Common myeloid progenitor, CD34-positive (primary cell): ENCODE data around the gene ARL8B.

Experiments
- CTCF ChIA-PET: fragments of 350-600 bp; sonication (Branson Sonifier 250); formaldehyde crosslinking; loops from one replicate; lab custom pipeline; 2021; ENCODE audit warnings: antibody characterized with exemption; lab: Charles Lee
- POLR2A ChIA-PET: fragments of 350-600 bp; sonication (Branson Sonifier 250); formaldehyde crosslinking; loops from one replicate; lab custom pipeline; 2021; ENCODE audit warnings: antibody characterized with exemption; lab: Charles Lee
- DNase-seq, 3 donors: peaks; one replicate each; pipeline versions ENCODE4 v3.0.0 to v3.0.0-alpha.2; 2013
- H3K27ac ChIP-seq, 2 experiments: 1 replicate in 1 of 2; 2 replicates in 1 of 2; pipeline ENCODE4 v1.7.0; 2013; ENCODE audit warnings: inconsistent platforms in 2 of 2, low read length in 2 of 2, mild to moderate bottlenecking in 2 of 2, low read depth in 1 of 2, moderate library complexity in 1 of 2; ENCODE audit not compliant: severe bottlenecking in 2 of 2, insufficient read depth in 1 of 2, poor library complexity in 1 of 2
- H3K27me3 ChIP-seq, 5 experiments: replicated peaks in 2 of 5; 1 replicate in 3 of 5; 2 replicates in 2 of 5; pipeline versions ENCODE4 v1.6.1 to v1.7.0; 2013; ENCODE audit warnings: low read length in 4 of 5, mild to moderate bottlenecking in 2 of 5, moderate library complexity in 2 of 5, inconsistent platforms in 1 of 5; ENCODE audit not compliant: insufficient read depth in 5 of 5, control insufficient read depth in 4 of 5
- H3K36me3 ChIP-seq, 4 experiments: 1 replicate in 2 of 4; 2 replicates in 2 of 4; pipeline versions ENCODE4 v1.6.1 to v1.7.0; 2013; ENCODE audit warnings: low read length in 3 of 4, control low read depth in 1 of 4, mild to moderate bottlenecking in 1 of 4; ENCODE audit not compliant: control insufficient read depth in 4 of 4, insufficient read depth in 4 of 4
- H3K4me1 ChIP-seq, 4 experiments: 1 replicate in 3 of 4; 2 replicates in 1 of 4; pipeline versions ENCODE4 v1.6.1 to v1.7.1; 2013; ENCODE audit warnings: low read length in 3 of 4, mild to moderate bottlenecking in 3 of 4, control low read depth in 1 of 4, inconsistent platforms in 1 of 4, moderate library complexity in 1 of 4; ENCODE audit not compliant: control insufficient read depth in 4 of 4, insufficient read depth in 4 of 4; ENCODE audit errors: control extremely low read depth in 1 of 4
- H3K4me3 ChIP-seq, 7 experiments: 1 replicate in 4 of 7; 2 replicates in 3 of 7; pipeline versions ENCODE4 v1.5.1 to v1.7.0; 2013; ENCODE audit warnings: mild to moderate bottlenecking in 7 of 7, low read length in 6 of 7, moderate library complexity in 6 of 7, inconsistent platforms in 2 of 7, low read depth in 2 of 7, control low read depth in 1 of 7; ENCODE audit not compliant: insufficient read depth in 4 of 7, control insufficient read depth in 1 of 7; ENCODE audit errors: extremely low read depth in 1 of 7
- H3K9me3 ChIP-seq, 5 experiments: 1 replicate in 4 of 5; 2 replicates in 1 of 5; pipeline versions ENCODE4 v1.6.1 to v1.7.1; 2013; ENCODE audit warnings: low read length in 4 of 5, mild to moderate bottlenecking in 2 of 5, inconsistent platforms in 1 of 5, low read depth in 1 of 5, moderate library complexity in 1 of 5; ENCODE audit not compliant: control insufficient read depth in 4 of 5, insufficient read depth in 2 of 5; ENCODE audit errors: control extremely low read depth in 1 of 5
- whole genome bisulfite sequencing: methylation state at CpG from one replicate; pipeline ENCODE4 v1.1.5; 2013; ENCODE audit not compliant: insufficient coverage; 5-methylcytosine and 5-hydroxymethylcytosine counted together

Gene ARL8B

GRCh38 chr3:5198986-5199731, 77.1 kb downstream of the ARL8B start:
- Histone ChIP-seq H3K9me3 (no peaks in the 10 kb centered on the region), H3K27me3 (no peaks in the 10 kb centered on the region), H3K36me3 (peaks cover 14 to 60% (median 40%) of the 10 kb centered on the region in 4 experiments), H3K4me3 (no peak overlapping the region), H3K4me1 (peaks cover 19 to 47% (median 32%) of the 10 kb centered on the region in 4 experiments), H3K27ac (no peak overlapping the region)
- DNase-seq = peak in 2 of 3 donors; percentile 38 to 49
- ChIA-PET POLR2A (interaction anchor here (0.6 kb wide), 1 partner anchor 488 kb away, joined by 6 read pairs; no protein-coding TSS in a partner anchor), CTCF (no interaction called here)
- WGBS = 79% methylated on average over 2 of the region's 5 CpGs

- H3K27me3 ChIP-seq = no peaks in the 10 kb centered on the region
- ChIA-PET POLR2A (no interaction called here), CTCF (no interaction called here)
- peaks cover 8 to 23% (median 13%) of the 10 kb centered on the region in 4 experiments for H3K4me1 ChIP-seq
- no peak for DNase-seq
- no peaks in the 10 kb centered on the region for H3K9me3 ChIP-seq
- no peak overlapping the region for H3K4me3 ChIP-seq
- H3K27ac ChIP-seq = no peak overlapping the region
- H3K36me3 ChIP-seq = peaks cover 22 to 78% (median 56%) of the 10 kb centered on the region in 4 experiments
- WGBS = no CpG with 5 or more reads among the region's 6 CpGs
Observed at GRCh38 chr3:5201536-5201935, 79.4 kb downstream of the ARL8B start.

- no peak overlapping the region for H3K27ac ChIP-seq
- DNase-seq = no peak
- no peaks in the 10 kb centered on the region for H3K27me3 ChIP-seq
- ChIA-PET POLR2A (no interaction called here), CTCF (interaction anchor here (1.2 kb wide), 1 partner anchor 64 kb away, joined by 3 read pairs; no protein-coding TSS in a partner anchor)
- no peaks in the 10 kb centered on the region for H3K9me3 ChIP-seq
- 95% methylated on average over 2 of the region's 2 CpGs for WGBS
- no peak overlapping the region for H3K4me3 ChIP-seq
- H3K36me3 ChIP-seq = peaks cover 27 to 82% (median 59%) of the 10 kb centered on the region in 4 experiments
- H3K4me1 ChIP-seq = peaks cover 8 to 16% (median 12%) of the 10 kb centered on the region in 4 experiments
Observed at GRCh38 chr3:5202222-5202621, 80.1 kb downstream of the ARL8B start.

GRCh38 chr3:5205165-5205941, 83.3 kb downstream of the ARL8B start:
- 96% methylated on average over 7 of the region's 7 CpGs for WGBS
- Histone ChIP-seq H3K36me3 (peaks cover 30 to 96% (median 72%) of the 10 kb centered on the region in 4 experiments), H3K4me3 (no peak overlapping the region), H3K27me3 (no peaks in the 10 kb centered on the region), H3K4me1 (no peaks in the 10 kb centered on the region), H3K9me3 (no peaks in the 10 kb centered on the region), H3K27ac (no peak overlapping the region)
- CTCF ChIA-PET = interaction anchor here (1.4 to 2.9 kb wide), 3 partner anchors 10 to 16 kb away, joined by 3 to 9 read pairs (median 5); no protein-coding TSS in a partner anchor
- POLR2A ChIA-PET = interaction anchor here (0.6 kb wide), 1 partner anchor 553 kb away, joined by 7 read pairs; no protein-coding TSS in a partner anchor
- DNase-seq = no peak

GRCh38 chr3:5210926-5211325, 88.8 kb downstream of the ARL8B start:
- H3K27ac ChIP-seq = no peak overlapping the region
- POLR2A ChIA-PET = interaction anchor here (1.3 kb wide), 1 partner anchor 10 kb away, joined by 3 read pairs; no protein-coding TSS in a partner anchor

GRCh38 chr3:5212628-5213573, 90.8 kb downstream of the ARL8B start:
- H3K4me1 ChIP-seq = no peaks in the 10 kb centered on the region
- no peak overlapping the region for H3K27ac ChIP-seq
- no peak for DNase-seq
- H3K36me3 ChIP-seq = peaks cover 32 to 96% (median 80%) of the 10 kb centered on the region in 4 experiments
- WGBS = 92% methylated on average over 6 of the region's 9 CpGs
- no peaks in the 10 kb centered on the region for H3K27me3 ChIP-seq
- ChIA-PET CTCF (interaction anchor here (1.2 to 1.6 kb wide), 2 partner anchors 16 to 76 kb away, joined by 3 to 4 read pairs; no protein-coding TSS in a partner anchor), POLR2A (interaction anchor here (0.6 kb wide), 1 partner anchor 21 kb away, joined by 3 read pairs; no protein-coding TSS in a partner anchor)
- H3K4me3 ChIP-seq = no peak overlapping the region
- H3K9me3 ChIP-seq = no peaks in the 10 kb centered on the region

More at GRCh38 chr3:5210926-5211325, 88.8 kb downstream of the ARL8B start:
- Histone ChIP-seq H3K9me3 (no peaks in the 10 kb centered on the region), H3K4me3 (no peak overlapping the region), H3K36me3 (peaks cover 35 to 97% (median 75%) of the 10 kb centered on the region in 4 experiments), H3K4me1 (no peaks in the 10 kb centered on the region), H3K27me3 (no peaks in the 10 kb centered on the region)
- CTCF ChIA-PET = interaction anchor here (0.7 to 1.1 kb wide), 2 partner anchors 11 to 74 kb away, joined by 3 to 4 read pairs; no protein-coding TSS in a partner anchor
- DNase-seq = no peak
- 96% methylated on average over 5 of the region's 5 CpGs for WGBS
